Measurements from ENCODE around the gene C16orf95. TPM values are rescaled to one million over a fixed set of nuclear protein-coding genes. Genes with fewer than 3 reads are reported as not detected.

Gene C16orf95
- total and polyA plus RNA-seq, 4 donors: 2.0 to 6.2 (median 4.6) TPM

DNA sequence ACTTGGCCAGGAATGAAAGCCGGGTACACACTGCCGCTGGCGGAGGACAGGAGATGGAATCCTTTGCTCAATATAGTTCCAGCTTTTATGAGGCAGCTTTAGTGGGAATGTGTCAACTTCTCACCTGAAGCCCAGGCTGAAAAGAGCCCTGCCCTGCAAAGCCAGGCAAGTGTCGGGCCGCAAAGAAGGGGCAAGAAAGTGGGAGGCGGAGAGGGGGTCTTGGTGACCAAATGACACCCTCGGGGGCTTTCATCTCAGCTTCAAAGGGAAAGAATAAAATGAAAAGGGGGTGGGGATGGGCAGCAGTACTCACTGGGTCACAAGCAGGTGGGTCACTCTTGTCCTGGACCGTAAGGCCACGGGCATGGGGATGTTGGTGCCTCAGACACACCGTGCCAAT is 62.9 kb downstream of the C16orf95 start:
- 95% methylated on average over 10 of the region's 10 CpGs for WGBS
- H3K27ac ChIP-seq (ENCODE audit: low read depth in 1 of 2, low read length in 2 of 2): no peak overlapping the region
- no peaks in the 10 kb centered on the region for H3K9me3 ChIP-seq (ENCODE audit: control insufficient read depth in 4 of 4, low read length in 3 of 4)
- no peak overlapping the region for H3K9ac ChIP-seq (ENCODE audit: low read depth in 1 of 2, low read length in 2 of 2)
- no peak for DNase-seq (ENCODE audit: low spot score)
- no peaks in the 10 kb centered on the region for H3K4me1 ChIP-seq (ENCODE audit: control insufficient read depth in 4 of 4, insufficient read depth in 4 of 4, low read length in 3 of 4)
- no peaks in the 10 kb centered on the region for H3K27me3 ChIP-seq (ENCODE audit: control insufficient read depth in 4 of 4, insufficient read depth in 4 of 4, low read length in 3 of 4)
- TF ChIP-seq GABPA (IDR thresholded peaks at IDR 0.05 in 1 of 2, conservative IDR thresholded peaks at IDR 0.05 in 1 of 2) (no peak), JUND (IDR thresholded peaks at IDR 0.05) (no peak), FOXA2 (IDR thresholded peaks at IDR 0.05) (no peak), YY1 (IDR thresholded peaks at IDR 0.05) (no peak), NR2F2 (IDR thresholded peaks at IDR 0.05) (no peak), HNF4A (conservative IDR thresholded peaks at IDR 0.05) (no peak), RXRA (IDR thresholded peaks at IDR 0.05) (no peak), EGR1 (IDR thresholded peaks at IDR 0.05; ENCODE audit: low read depth in 2 of 2) (no peak), SP1 (IDR thresholded peaks at IDR 0.05) (no peak), TAF1 (conservative IDR thresholded peaks at IDR 0.05) (no peak)
- TF ChIP-seq, protein P1, sequence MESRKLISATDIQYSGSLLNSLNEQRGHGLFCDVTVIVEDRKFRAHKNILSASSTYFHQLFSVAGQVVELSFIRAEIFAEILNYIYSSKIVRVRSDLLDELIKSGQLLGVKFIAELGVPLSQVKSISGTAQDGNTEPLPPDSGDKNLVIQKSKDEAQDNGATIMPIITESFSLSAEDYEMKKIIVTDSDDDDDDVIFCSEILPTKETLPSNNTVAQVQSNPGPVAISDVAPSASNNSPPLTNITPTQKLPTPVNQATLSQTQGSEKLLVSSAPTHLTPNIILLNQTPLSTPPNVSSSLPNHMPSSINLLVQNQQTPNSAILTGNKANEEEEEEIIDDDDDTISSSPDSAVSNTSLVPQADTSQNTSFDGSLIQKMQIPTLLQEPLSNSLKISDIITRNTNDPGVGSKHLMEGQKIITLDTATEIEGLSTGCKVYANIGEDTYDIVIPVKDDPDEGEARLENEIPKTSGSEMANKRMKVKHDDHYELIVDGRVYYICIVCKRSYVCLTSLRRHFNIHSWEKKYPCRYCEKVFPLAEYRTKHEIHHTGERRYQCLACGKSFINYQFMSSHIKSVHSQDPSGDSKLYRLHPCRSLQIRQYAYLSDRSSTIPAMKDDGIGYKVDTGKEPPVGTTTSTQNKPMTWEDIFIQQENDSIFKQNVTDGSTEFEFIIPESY (IDR thresholded peaks at IDR 0.05): no peak
- TF ChIP-seq, protein P2, sequence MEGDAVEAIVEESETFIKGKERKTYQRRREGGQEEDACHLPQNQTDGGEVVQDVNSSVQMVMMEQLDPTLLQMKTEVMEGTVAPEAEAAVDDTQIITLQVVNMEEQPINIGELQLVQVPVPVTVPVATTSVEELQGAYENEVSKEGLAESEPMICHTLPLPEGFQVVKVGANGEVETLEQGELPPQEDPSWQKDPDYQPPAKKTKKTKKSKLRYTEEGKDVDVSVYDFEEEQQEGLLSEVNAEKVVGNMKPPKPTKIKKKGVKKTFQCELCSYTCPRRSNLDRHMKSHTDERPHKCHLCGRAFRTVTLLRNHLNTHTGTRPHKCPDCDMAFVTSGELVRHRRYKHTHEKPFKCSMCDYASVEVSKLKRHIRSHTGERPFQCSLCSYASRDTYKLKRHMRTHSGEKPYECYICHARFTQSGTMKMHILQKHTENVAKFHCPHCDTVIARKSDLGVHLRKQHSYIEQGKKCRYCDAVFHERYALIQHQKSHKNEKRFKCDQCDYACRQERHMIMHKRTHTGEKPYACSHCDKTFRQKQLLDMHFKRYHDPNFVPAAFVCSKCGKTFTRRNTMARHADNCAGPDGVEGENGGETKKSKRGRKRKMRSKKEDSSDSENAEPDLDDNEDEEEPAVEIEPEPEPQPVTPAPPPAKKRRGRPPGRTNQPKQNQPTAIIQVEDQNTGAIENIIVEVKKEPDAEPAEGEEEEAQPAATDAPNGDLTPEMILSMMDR (IDR thresholded peaks at IDR 0.05; ENCODE audit: low read depth, low read length, missing input control): no peak
- TF ChIP-seq, protein P3, sequence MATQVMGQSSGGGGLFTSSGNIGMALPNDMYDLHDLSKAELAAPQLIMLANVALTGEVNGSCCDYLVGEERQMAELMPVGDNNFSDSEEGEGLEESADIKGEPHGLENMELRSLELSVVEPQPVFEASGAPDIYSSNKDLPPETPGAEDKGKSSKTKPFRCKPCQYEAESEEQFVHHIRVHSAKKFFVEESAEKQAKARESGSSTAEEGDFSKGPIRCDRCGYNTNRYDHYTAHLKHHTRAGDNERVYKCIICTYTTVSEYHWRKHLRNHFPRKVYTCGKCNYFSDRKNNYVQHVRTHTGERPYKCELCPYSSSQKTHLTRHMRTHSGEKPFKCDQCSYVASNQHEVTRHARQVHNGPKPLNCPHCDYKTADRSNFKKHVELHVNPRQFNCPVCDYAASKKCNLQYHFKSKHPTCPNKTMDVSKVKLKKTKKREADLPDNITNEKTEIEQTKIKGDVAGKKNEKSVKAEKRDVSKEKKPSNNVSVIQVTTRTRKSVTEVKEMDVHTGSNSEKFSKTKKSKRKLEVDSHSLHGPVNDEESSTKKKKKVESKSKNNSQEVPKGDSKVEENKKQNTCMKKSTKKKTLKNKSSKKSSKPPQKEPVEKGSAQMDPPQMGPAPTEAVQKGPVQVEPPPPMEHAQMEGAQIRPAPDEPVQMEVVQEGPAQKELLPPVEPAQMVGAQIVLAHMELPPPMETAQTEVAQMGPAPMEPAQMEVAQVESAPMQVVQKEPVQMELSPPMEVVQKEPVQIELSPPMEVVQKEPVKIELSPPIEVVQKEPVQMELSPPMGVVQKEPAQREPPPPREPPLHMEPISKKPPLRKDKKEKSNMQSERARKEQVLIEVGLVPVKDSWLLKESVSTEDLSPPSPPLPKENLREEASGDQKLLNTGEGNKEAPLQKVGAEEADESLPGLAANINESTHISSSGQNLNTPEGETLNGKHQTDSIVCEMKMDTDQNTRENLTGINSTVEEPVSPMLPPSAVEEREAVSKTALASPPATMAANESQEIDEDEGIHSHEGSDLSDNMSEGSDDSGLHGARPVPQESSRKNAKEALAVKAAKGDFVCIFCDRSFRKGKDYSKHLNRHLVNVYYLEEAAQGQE (IDR thresholded peaks at IDR 0.05): no peak
- TF ChIP-seq, protein P4, sequence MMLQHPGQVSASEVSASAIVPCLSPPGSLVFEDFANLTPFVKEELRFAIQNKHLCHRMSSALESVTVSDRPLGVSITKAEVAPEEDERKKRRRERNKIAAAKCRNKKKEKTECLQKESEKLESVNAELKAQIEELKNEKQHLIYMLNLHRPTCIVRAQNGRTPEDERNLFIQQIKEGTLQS (IDR thresholded peaks at IDR 0.05): no peak
- TF ChIP-seq, protein P5, sequence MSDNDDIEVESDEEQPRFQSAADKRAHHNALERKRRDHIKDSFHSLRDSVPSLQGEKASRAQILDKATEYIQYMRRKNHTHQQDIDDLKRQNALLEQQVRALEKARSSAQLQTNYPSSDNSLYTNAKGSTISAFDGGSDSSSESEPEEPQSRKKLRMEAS (IDR thresholded peaks at IDR 0.05): no peak
- H3K36me3 ChIP-seq (ENCODE audit: control insufficient read depth in 4 of 4, insufficient read depth in 3 of 4, low read depth in 1 of 4, low read length in 3 of 4): no peaks in the 10 kb centered on the region
- H3K4me3 ChIP-seq (ENCODE audit: low read depth in 1 of 3, low read length in 3 of 3): no peak overlapping the region

DNA sequence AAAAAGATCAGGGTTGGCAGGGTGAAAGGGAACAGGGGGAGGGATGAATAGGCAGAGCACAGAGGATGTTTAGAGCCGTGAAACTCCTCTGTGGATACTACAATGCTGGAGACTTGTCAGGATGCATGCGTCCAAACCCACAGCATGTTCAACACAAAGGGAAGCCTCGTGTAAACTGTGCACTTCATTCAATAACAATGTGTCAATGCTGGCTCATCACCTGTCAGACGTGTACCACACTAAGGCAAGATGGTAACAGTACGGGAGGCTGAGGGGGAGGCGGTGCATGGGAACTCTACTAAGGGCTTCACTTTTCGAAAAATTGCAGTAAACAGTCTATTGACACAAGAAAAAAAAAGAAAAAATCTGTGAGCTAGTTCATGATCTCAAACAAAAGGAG is 63.7 kb downstream of the C16orf95 start:
- TF ChIP-seq JUND (IDR thresholded peaks at IDR 0.05) (no peak), YY1 (IDR thresholded peaks at IDR 0.05) (no peak), HNF4G (IDR thresholded peaks at IDR 0.05) (no peak), FOXA2 (IDR thresholded peaks at IDR 0.05) (no peak), GABPA (IDR thresholded peaks at IDR 0.05 in 1 of 2, conservative IDR thresholded peaks at IDR 0.05 in 1 of 2) (no peak), TAF1 (conservative IDR thresholded peaks at IDR 0.05) (no peak), RAD21 (IDR thresholded peaks at IDR 0.05) (no peak), FOXA1 (IDR thresholded peaks at IDR 0.05) (no peak), NR2F2 (IDR thresholded peaks at IDR 0.05) (no peak)
- TF ChIP-seq, protein P5 (IDR thresholded peaks at IDR 0.05): no peak
- TF ChIP-seq, protein P2 (IDR thresholded peaks at IDR 0.05; ENCODE audit: low read depth, low read length, missing input control): no peak
- TF ChIP-seq, protein P1 (IDR thresholded peaks at IDR 0.05): no peak
- Histone ChIP-seq H3K4me3 (ENCODE audit: low read depth in 1 of 3, low read length in 3 of 3) (no peak overlapping the region), H3K27me3 (ENCODE audit: control insufficient read depth in 4 of 4, insufficient read depth in 4 of 4, low read length in 3 of 4) (no peaks in the 10 kb centered on the region), H3K36me3 (ENCODE audit: control insufficient read depth in 4 of 4, insufficient read depth in 3 of 4, low read depth in 1 of 4, low read length in 3 of 4) (no peaks in the 10 kb centered on the region), H3K9me3 (ENCODE audit: control insufficient read depth in 4 of 4, low read length in 3 of 4) (no peaks in the 10 kb centered on the region), H3K27ac (ENCODE audit: low read depth in 1 of 2, low read length in 2 of 2) (no peak overlapping the region), H3K9ac (ENCODE audit: low read depth in 1 of 2, low read length in 2 of 2) (no peak overlapping the region), H3K4me1 (ENCODE audit: control insufficient read depth in 4 of 4, insufficient read depth in 4 of 4, low read length in 3 of 4) (no peaks in the 10 kb centered on the region)
- no peak for DNase-seq (ENCODE audit: low spot score)
- WGBS: 79% methylated on average over 7 of the region's 7 CpGs

Data from liver (tissue), 9 donors.